Calu3 (cell line): Measurements from ENCODE around the gene TEX14. TPM values are rescaled to one million over a fixed set of nuclear protein-coding genes. Genes with fewer than 3 reads are reported as not detected.

Experiments
- BruUV-seq: library from RNA; stranded (reverse); fragments of 400-500 nt; replicated peaks from 2 replicates; lab custom pipeline; 2021; lab: Mats Ljungman, UMichigan
- CTCF ChIA-PET: fragments of 300-600 bp; sonication (Branson Sonifier 250); formaldehyde crosslinking; loops from one replicate; lab custom pipeline; 2022; ENCODE audit warnings: antibody characterized with exemption; lab: Charles Lee
- DNase-seq: peaks from one replicate; pipeline ENCODE4 v3.0.0; 2022
- H3K27ac Mint-ChIP-seq: one replicate; pipeline ENCODE4 v1.8.0; 2022; ENCODE audit warnings: mixed read lengths; ENCODE audit not compliant: unreplicated experiment
- H3K27me3 Mint-ChIP-seq: one replicate; pipeline ENCODE4 v1.8.0; 2022; ENCODE audit warnings: mixed read lengths; ENCODE audit not compliant: unreplicated experiment
- H3K36me3 Mint-ChIP-seq: one replicate; pipeline ENCODE4 v1.8.0; 2022; ENCODE audit warnings: mild to moderate bottlenecking, moderate library complexity, mixed read lengths; ENCODE audit not compliant: insufficient read depth, unreplicated experiment
- H3K4me1 Mint-ChIP-seq: one replicate; pipeline ENCODE4 v1.8.0; 2022; ENCODE audit warnings: mild to moderate bottlenecking, low read depth, mixed read lengths; ENCODE audit not compliant: unreplicated experiment
- H3K4me3 Mint-ChIP-seq: one replicate; pipeline ENCODE4 v1.8.0; 2022; ENCODE audit warnings: mild to moderate bottlenecking, low read depth, moderate library complexity, mixed read lengths; ENCODE audit not compliant: unreplicated experiment
- H3K9me3 Mint-ChIP-seq: one replicate; pipeline ENCODE4 v1.8.0; 2022; ENCODE audit warnings: low read depth, mixed read lengths; ENCODE audit not compliant: unreplicated experiment
- CTCF ChIP-seq: fragments of 200-600 bp; IDR thresholded peaks from one replicate; pipeline ENCODE4 v1.8.0; 2022; ENCODE audit warnings: antibody characterized with exemption; ENCODE audit not compliant: unreplicated experiment
- intact Hi-C: fragments of 100-400 bp; cut with micrococcal nuclease; formaldehyde crosslinking; loops from one replicate; pipeline ENCODE4 v1.10.0; 2022; ENCODE audit not compliant: unreplicated experiment
- total RNA-seq: library from RNA; stranded (reverse); gene quantifications from 2 replicates; pipeline ENCODE4 v1.2.3, GENCODE V29; 2022

Gene TEX14
- total RNA-seq, 1 experiment from 2014 or later, result 0.07 TPM

GRCh38 chr17:58572846-58573245, 119.0 kb downstream of the TEX14 start:
- CTCF ChIA-PET, result no interaction called here
- no peak for TF ChIP-seq CTCF
- no peak overlapping the region for H3K27ac Mint-ChIP-seq
- H3K36me3 Mint-ChIP-seq, result no peaks in the 10 kb centered on the region
- H3K4me3 Mint-ChIP-seq, result no peak overlapping the region
- intact Hi-C loops, result no loop called here
- H3K27me3 Mint-ChIP-seq, result no peaks in the 10 kb centered on the region
- no peaks in the 10 kb centered on the region for H3K4me1 Mint-ChIP-seq
- H3K9me3 Mint-ChIP-seq, result no peaks in the 10 kb centered on the region
- no TSS peak for BruUV-seq
- DNase-seq, result no peak

DNA sequence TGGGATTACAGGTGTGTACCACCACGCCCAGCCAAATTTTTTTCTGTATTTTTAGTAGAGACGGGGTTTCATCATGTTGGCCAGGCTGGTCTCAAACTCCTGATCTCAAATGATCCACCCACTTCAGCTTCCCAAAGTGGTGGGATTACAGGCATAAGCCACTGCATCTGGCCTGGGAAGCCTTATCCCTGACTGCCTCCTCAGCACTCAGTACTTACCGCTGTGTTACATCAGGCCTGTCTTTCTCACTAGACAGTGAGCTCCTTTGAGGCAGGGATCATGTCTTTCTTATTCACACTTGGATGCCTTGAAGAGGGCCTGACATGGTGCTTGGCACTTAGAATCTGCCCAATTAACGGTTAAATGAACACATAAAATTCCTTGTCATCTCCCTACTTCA, 121.1 kb downstream of the TEX14 start:
- H3K27ac Mint-ChIP-seq, result no peak overlapping the region
- H3K4me3 Mint-ChIP-seq, result no peak overlapping the region
- no peaks in the 10 kb centered on the region for H3K9me3 Mint-ChIP-seq
- no peak for TF ChIP-seq CTCF
- CTCF ChIA-PET, result no interaction called here
- intact Hi-C loops, result no loop called here
- no peak for DNase-seq
- BruUV-seq, result no TSS peak
- no peaks in the 10 kb centered on the region for H3K36me3 Mint-ChIP-seq
- no peaks in the 10 kb centered on the region for H3K4me1 Mint-ChIP-seq
- peaks cover 11% of the 10 kb centered on the region for H3K27me3 Mint-ChIP-seq

DNA sequence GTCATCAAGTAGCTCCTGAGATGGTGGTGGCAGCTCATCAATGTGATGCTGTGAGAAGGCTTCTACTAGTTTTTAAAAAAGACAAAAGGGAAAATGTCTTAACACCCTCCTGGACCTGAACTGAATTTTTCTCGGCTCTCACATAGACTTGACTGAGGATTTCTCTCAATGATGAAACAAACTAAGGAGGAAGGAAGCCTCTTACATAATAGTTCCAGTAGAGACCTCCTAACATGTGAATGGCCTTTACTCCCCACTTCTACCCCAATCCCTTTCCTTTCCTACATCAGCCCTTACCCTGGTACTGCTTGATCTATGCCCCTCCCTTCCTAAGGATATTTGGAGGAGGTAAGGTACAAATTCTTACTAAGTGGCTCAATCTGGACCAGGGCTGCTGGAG, 122.6 kb downstream of the TEX14 start:
- intact Hi-C loops, result no loop called here
- no peak for TF ChIP-seq CTCF
- no peak for DNase-seq
- no peak overlapping the region for H3K27ac Mint-ChIP-seq
- CTCF ChIA-PET, result no interaction called here
- no TSS peak for BruUV-seq
- no peak overlapping the region for H3K4me3 Mint-ChIP-seq
- no peaks in the 10 kb centered on the region for H3K4me1 Mint-ChIP-seq
- H3K36me3 Mint-ChIP-seq, result no peaks in the 10 kb centered on the region
- no peaks in the 10 kb centered on the region for H3K9me3 Mint-ChIP-seq
- peaks cover 24% of the 10 kb centered on the region for H3K27me3 Mint-ChIP-seq

GRCh38 chr17:58568044-58568799, 123.6 kb downstream of the TEX14 start:
- H3K9me3 Mint-ChIP-seq, result no peaks in the 10 kb centered on the region
- intact Hi-C loops, result no loop called here
- H3K36me3 Mint-ChIP-seq, result no peaks in the 10 kb centered on the region
- H3K27ac Mint-ChIP-seq, result no peak overlapping the region
- DNase-seq, result no peak
- H3K27me3 Mint-ChIP-seq, result peaks cover 25% of the 10 kb centered on the region
- no TSS peak for BruUV-seq
- no peaks in the 10 kb centered on the region for H3K4me1 Mint-ChIP-seq
- no peak for TF ChIP-seq CTCF
- CTCF ChIA-PET, result interaction anchor here (0.6 kb wide), 1 partner anchor 487 kb away, joined by 3 read pairs; no protein-coding TSS in a partner anchor
- H3K4me3 Mint-ChIP-seq, result no peak overlapping the region
